ENCODE measurements around the gene RC3H1. TPM values are rescaled to one million over a fixed set of nuclear protein-coding genes. Genes with fewer than 3 reads are reported as not detected.

The RC3H1 gene
- polyA plus RNA-seq, 1 experiment, result 10.6 TPM

- Histone ChIP-seq H3K4me3 (ENCODE audit: low read depth, low read length) (peak overlapping the region; percentile 79), H3K36me3 (ENCODE audit: control insufficient read depth, insufficient read depth, low read length) (no peaks in the 10 kb centered on the region), H3K27me3 (ENCODE audit: control insufficient read depth, insufficient read depth, low read length) (no peaks in the 10 kb centered on the region)
- TF ChIP-seq CTCF (IDR thresholded peaks at IDR 0.05; ENCODE audit: insufficient read depth, low read depth, low read length), result no peak
- ChIA-PET POLR2A (interaction anchor here (1.0 kb wide), 1 partner anchor 58 kb away, joined by 3 read pairs; no protein-coding TSS in a partner anchor), CTCF (interaction anchor here (0.6 kb wide), 1 partner anchor 193 kb away, joined by 3 read pairs; no protein-coding TSS in a partner anchor)
- DNase-seq (ENCODE audit: low read depth), result no peak
Observed at GRCh38 chr1:174021591-174022079, 522 bp downstream of the RC3H1 start.

- TF ChIP-seq CTCF (IDR thresholded peaks at IDR 0.05; ENCODE audit: insufficient read depth, low read depth, low read length), result no peak
- Histone ChIP-seq H3K4me3 (ENCODE audit: low read depth, low read length) (no peak overlapping the region), H3K36me3 (ENCODE audit: control insufficient read depth, insufficient read depth, low read length) (no peaks in the 10 kb centered on the region), H3K27me3 (ENCODE audit: control insufficient read depth, insufficient read depth, low read length) (no peaks in the 10 kb centered on the region)
- ChIA-PET CTCF (interaction anchor here (1.7 kb wide), 1 partner anchor 20 kb away, joined by 5 read pairs; no protein-coding TSS in a partner anchor), POLR2A (no interaction called here)
- no peak for DNase-seq (ENCODE audit: low read depth)
Observed at GRCh38 chr1:174018565-174018964, 3.6 kb downstream of the RC3H1 start.

- ChIA-PET CTCF (interaction anchor here (0.5 to 1.7 kb wide), 3 partner anchors 18 to 181 kb away, joined by 3 to 5 read pairs (median 4); no protein-coding TSS in a partner anchor), POLR2A (no interaction called here)
- Histone ChIP-seq H3K27me3 (ENCODE audit: control insufficient read depth, insufficient read depth, low read length) (no peaks in the 10 kb centered on the region), H3K36me3 (ENCODE audit: control insufficient read depth, insufficient read depth, low read length) (no peaks in the 10 kb centered on the region), H3K4me3 (ENCODE audit: low read depth, low read length) (no peak overlapping the region)
- DNase-seq (ENCODE audit: low read depth), result no peak
- no peak for TF ChIP-seq CTCF (IDR thresholded peaks at IDR 0.05; ENCODE audit: insufficient read depth, low read depth, low read length)
Observed at GRCh38 chr1:174017231-174017970, 4.8 kb downstream of the RC3H1 start.

- TF ChIP-seq CTCF (IDR thresholded peaks at IDR 0.05; ENCODE audit: insufficient read depth, low read depth, low read length), result no peak
- CTCF ChIA-PET, result no interaction called here
- DNase-seq (ENCODE audit: low read depth), result no peak
- POLR2A ChIA-PET, result no interaction called here
- H3K4me3 ChIP-seq (ENCODE audit: low read depth, low read length), result no peak overlapping the region
- no peaks in the 10 kb centered on the region for H3K36me3 ChIP-seq (ENCODE audit: control insufficient read depth, insufficient read depth, low read length)
- H3K27me3 ChIP-seq (ENCODE audit: control insufficient read depth, insufficient read depth, low read length), result no peaks in the 10 kb centered on the region
Observed at GRCh38 chr1:174013864-174014418, 8.2 kb downstream of the RC3H1 start.

- TF ChIP-seq CTCF (IDR thresholded peaks at IDR 0.05; ENCODE audit: insufficient read depth, low read depth, low read length), result no peak
- no peak for DNase-seq (ENCODE audit: low read depth)
- POLR2A ChIA-PET, result interaction anchor here (0.6 kb wide), 1 partner anchor 739 kb away, joined by 3 read pairs; no protein-coding TSS in a partner anchor
- Histone ChIP-seq H3K27me3 (ENCODE audit: control insufficient read depth, insufficient read depth, low read length) (no peaks in the 10 kb centered on the region), H3K4me3 (ENCODE audit: low read depth, low read length) (no peak overlapping the region), H3K36me3 (ENCODE audit: control insufficient read depth, insufficient read depth, low read length) (no peaks in the 10 kb centered on the region)
- CTCF ChIA-PET, result no interaction called here
Observed at GRCh38 chr1:174008979-174009378, 13.2 kb downstream of the RC3H1 start.
